NCI-H128 (cell line): ENCODE measurements around the gene KIF16B.
"Not testable (repeated sequence)": the region's sequence is repeated elsewhere in the genome, so short reads cannot be mapped to it uniquely, and the experiment has no call there.

Experiments used
- DNase-seq: peaks from one replicate; lab custom pipeline; 2025; ENCODE audit not compliant: unreplicated experiment; lab: John Stamatoyannopoulos, UW

KIF16B gene

GRCh38 chr20:16590041-16590633 lies 16.9 kb upstream of the KIF16B start:
- no peak for DNase-seq

DNA sequence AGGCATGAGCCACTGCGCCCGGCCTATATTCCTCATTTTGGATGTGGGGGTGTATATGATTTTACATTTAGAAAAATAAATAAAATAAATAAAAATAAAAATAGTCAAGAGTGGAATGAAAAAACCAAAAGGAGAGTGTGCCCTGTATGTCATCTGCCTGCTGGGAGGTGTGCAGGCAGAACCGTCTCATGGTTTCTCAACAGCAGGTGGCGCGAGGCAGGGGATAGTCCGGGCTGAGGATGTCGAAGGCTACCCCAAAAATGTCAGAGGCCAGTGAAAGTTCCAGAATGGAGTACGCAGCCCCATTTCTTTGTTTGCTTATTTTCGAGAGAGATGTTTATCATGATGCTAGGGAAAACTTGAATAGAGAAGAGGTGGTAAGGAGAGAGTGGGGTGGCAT lies 16.4 kb upstream of the KIF16B start:
- DNase-seq = no peak

- no peak for DNase-seq
Observed at GRCh38 chr20:16588241-16588640, 15.0 kb upstream of the KIF16B start.

GRCh38 chr20:16587066-16587465 lies 13.8 kb upstream of the KIF16B start:
- no peak for DNase-seq

DNA sequence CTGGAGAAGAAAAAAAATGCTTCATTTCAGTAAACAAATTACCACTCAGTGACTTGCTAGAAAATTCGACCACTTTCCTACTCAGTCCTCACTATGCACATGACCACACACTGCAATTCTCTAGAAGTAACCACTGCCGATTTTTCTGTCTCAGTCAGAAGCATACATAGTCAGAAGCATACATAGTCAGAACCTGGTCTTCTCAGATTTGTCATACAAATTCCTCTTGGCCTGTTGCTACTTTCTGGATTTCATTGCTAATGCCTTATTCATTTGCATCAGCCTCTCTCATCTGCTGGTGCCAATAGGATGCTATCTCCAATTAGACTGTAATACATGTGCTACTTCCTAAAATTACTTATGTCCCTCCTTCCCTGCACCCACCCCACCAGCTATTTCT lies 10.2 kb upstream of the KIF16B start:
- DNase-seq = no peak

GRCh38 chr20:16581241-16581640 lies 8.0 kb upstream of the KIF16B start:
- DNase-seq = no peak

DNA sequence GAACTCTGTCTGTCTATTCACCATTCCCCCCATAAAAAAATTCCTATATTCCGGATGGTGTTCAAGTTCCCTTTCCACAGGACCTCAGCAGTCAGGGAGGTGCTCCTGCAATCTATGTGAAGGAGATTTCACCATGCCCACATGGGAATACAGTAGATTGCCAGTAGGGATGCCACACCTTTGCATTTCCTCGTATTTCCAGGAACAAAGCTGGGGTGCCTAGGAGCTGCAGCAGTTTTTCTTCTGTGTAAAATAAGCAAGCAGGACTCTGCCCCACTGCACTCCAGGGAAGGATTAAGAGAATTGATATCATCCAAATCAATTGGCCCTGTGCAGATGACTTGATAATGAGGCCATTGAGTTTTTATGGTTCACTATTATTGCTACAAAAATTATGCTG lies 7.4 kb upstream of the KIF16B start:
- DNase-seq = no peak

- no peak for DNase-seq
Observed at GRCh38 chr20:16580147-16580546, 6.9 kb upstream of the KIF16B start.

- no peak for DNase-seq
Observed at GRCh38 chr20:16576219-16576618, 3.0 kb upstream of the KIF16B start.

GRCh38 chr20:16575390-16576140 lies 2.3 kb upstream of the KIF16B start:
- DNase-seq = no peak

DNA sequence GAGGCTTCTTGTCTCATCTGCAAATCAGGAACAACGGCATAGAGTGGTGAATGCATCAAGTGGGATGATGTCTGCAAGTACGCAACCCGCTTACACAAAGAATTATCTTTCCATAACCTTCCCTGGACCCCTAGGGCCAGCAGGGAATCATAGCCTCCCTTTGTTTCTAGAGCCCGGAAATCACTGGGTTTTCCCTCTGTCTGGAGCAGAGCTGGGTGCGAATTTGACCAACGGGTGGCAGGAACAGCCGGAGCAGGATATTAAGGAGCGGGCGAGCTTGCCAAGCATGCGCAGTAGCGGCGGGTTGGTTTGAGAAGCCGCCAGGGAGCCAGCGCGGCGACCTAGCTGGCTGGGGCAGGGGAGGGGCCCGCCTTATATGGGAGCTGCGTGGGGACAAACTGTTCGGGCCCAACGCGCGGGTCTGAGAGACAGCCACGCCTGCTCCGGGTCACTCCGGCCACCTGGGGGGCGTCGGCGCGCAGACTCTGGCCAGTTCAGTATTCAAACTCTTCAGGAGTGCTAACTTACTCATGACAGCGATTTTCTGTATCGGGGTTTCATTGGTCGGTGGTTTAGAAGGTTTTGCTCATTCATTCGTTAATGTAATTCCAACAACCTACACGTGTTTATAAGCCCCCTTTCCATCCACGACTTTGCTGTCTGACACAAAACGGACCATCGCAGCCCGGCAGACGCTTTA lies 1.6 kb upstream of the KIF16B start:
- DNase-seq = peak; percentile 40

GRCh38 chr20:16571333-16571732 lies 1.9 kb downstream of the KIF16B start:
- DNase-seq = no peak

GRCh38 chr20:16569246-16570153 lies 3.7 kb downstream of the KIF16B start:
- DNase-seq = no peak

DNA sequence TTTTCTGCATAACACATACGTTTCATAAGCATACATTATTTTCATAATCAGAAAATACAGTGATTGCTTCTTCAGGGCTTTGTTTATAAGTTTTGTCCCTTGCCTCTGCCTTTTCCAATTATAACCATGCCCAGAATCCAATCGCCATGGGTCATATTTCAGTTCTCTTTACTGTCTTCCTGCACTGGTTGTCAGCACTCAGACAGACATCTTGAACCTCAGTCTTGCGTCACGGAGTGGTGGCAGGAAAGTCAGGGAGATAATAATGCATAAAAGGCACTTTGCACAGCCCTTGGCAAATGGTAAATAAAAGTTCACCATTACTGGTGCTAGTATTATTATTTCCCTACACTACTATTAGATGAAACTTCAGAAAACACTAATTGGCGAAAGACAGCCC lies 7.2 kb downstream of the KIF16B start:
- DNase-seq = no peak

- not testable (repeated sequence) for DNase-seq
Observed at GRCh38 chr20:16564079-16564478, 9.2 kb downstream of the KIF16B start.

DNA sequence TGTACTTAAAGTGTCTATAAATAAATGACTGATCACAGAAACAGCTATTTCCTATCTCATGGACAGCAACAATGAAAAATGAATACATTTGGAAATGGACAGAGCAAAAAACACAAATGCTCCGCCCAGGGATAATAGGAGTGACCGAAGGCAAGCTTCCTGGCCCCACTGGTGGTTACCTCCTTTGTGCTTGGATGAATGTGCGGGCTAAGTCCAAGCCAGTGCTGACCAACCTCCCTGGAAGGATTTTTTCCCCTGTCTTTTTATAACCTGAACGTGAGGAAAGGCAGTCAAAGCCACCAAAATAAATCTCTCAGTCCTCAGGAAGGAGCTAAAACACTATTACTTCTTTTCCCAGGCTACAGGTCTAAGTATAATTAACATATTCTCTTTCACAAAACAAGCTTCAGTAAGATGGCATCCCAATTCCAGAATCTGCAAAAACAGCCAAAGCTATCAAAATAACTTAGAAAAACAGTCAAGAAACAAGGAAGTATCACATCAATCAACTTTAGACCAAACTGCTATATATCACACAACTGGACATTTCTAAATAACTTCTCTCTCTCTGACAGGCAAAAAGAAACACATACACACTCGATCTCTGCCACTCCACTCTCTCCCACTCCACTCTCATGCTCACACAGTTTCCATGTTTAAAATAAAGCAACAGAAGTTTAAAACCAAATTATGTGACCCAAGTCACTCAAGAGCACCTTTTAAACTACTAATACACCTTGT lies 10.0 kb downstream of the KIF16B start:
- DNase-seq = no peak

GRCh38 chr20:16562259-16562658 lies 11.0 kb downstream of the KIF16B start:
- no peak for DNase-seq

DNA sequence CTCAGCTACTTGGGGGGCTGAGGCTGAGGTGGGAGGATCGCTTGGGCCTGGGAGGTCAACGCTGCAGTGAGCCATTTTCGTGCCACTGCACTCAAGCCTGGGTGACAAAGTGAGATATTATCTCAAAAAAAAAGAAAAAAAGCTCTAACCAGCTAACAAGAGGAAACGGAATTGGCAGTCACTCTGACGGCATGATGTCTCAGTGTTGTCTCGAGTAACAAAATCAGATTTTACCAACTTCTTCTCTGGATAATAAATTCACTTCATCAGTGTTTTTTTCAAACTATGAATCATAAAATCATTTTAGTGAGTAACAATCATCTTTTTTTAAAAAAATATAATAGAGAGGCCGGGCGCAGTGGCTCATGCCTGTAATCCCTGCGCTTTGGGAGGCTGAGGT lies 12.6 kb downstream of the KIF16B start:
- no peak for DNase-seq

- DNase-seq = no peak
Observed at GRCh38 chr20:16560216-16560615, 13.0 kb downstream of the KIF16B start.

- DNase-seq = no peak
Observed at GRCh38 chr20:16556301-16556700, 16.9 kb downstream of the KIF16B start.

- no peak for DNase-seq
Observed at GRCh38 chr20:16555754-16556153, 17.5 kb downstream of the KIF16B start.
